ENCODE results near the gene TEC. TPM values are rescaled to one million over a fixed set of nuclear protein-coding genes. Genes with fewer than 3 reads are reported as not detected.

The TEC gene
- total and polyA plus RNA-seq, 2 experiments from 2014 or later = 2.9 to 3.0 TPM

- peaks cover 6% of the 10 kb centered on the region for H3K27me3 Mint-ChIP-seq (ENCODE audit: insufficient read depth, low read depth, poor library complexity)
- Histone ChIP-seq H3K79me2 (replicated peaks; ENCODE audit: insufficient read depth) (peaks cover 30% of the 10 kb centered on the region), H3K9me2 (ENCODE audit: insufficient read depth) (peaks cover 4% of the 10 kb centered on the region; the same call in 1 of the 2 replicates), H4K20me1 (replicated peaks; ENCODE audit: insufficient read depth) (no peaks in the 10 kb centered on the region), H3K36me3 (ENCODE audit: insufficient read depth) (no peaks in the 10 kb centered on the region; the same call in 1 of the 2 replicates), H3K4me3 (peak overlapping the region; percentile 64), H3K27me3 (ENCODE audit: insufficient read depth) (no peaks in the 10 kb centered on the region), H2AFZ (peak overlapping the region; percentile 97), H3K4me1 (ENCODE audit: insufficient read depth) (peaks cover 15% of the 10 kb centered on the region), H3K4me2 (peak overlapping the region; percentile 78), H3F3A (replicated peaks; ENCODE audit: low read depth) (peaks cover 10% of the 10 kb centered on the region), H3K27ac (ENCODE audit: low read depth) (peak overlapping the region; percentile 88)
- H3K4me1 Mint-ChIP-seq = peaks cover 14% of the 10 kb centered on the region
- H3K27ac Mint-ChIP-seq = peak overlapping the region; percentile 59; the same call in 1 of the 2 replicates
- peak overlapping the region; percentile 98 for H3K4me3 Mint-ChIP-seq
- peaks cover 12% of the 10 kb centered on the region; the same call in 2 of the 3 replicates for H3K36me3 Mint-ChIP-seq (ENCODE audit: low read depth)
- ATAC-seq = peak; percentile 86
- peak; percentile 97 for DNase-seq (ENCODE audit: low spot score)
- TF ChIP-seq EZH2 (IDR thresholded peaks at IDR 0.05; ENCODE audit: low read depth, unreplicated experiment) (no peak), ZNF462 (CRISPR knock-in tag; IDR thresholded peaks at IDR 0.05) (no peak), POLR2AphosphoS5 (IDR thresholded peaks at IDR 0.05; ENCODE audit: low read depth) (peak; percentile 63; the same call in 1 of the 2 replicates), CREB1 (CRISPR knock-in tag; IDR thresholded peaks at IDR 0.05; ENCODE audit: low read depth) (no peak), REST (IDR thresholded peaks at IDR 0.05; ENCODE audit: unreplicated experiment) (no peak), NANOG (IDR thresholded peaks at IDR 0.05; ENCODE audit: borderline replicate concordance) (no peak), JUNB (IDR thresholded peaks at IDR 0.05; ENCODE audit: unreplicated experiment) (no peak), ZNF114 (CRISPR knock-in tag; IDR thresholded peaks at IDR 0.05) (no peak), ETS1 (IDR thresholded peaks at IDR 0.05) (no peak), EZH2phosphoT487 (IDR thresholded peaks at IDR 0.05; ENCODE audit: unreplicated experiment) (no peak), STAT1 (IDR thresholded peaks at IDR 0.05; ENCODE audit: unreplicated experiment) (no peak), ZNF331 (CRISPR knock-in tag; IDR thresholded peaks at IDR 0.05; ENCODE audit: low read depth) (no peak), CTCF (conservative IDR thresholded peaks at IDR 0.05; ENCODE audit: low read depth in 2 of 2) (peak in 1 of 2 experiments; percentile 20; a peak in 2 of 4 replicates)
- peaks cover 19% of the 10 kb centered on the region for H3K9me3 Mint-ChIP-seq
Measured at GRCh38 chr4:48269861-48270522, 354 bp upstream of the TEC start.
